PC-9 (cell line): ENCODE data around the gene CSNK1D.

Experiments
- EZH2 ChIP-seq: fragments of 200-600 bp; sonication (generic); IDR thresholded peaks from 2 replicates; pipeline ENCODE4 v1.8.0; 2017; ENCODE audit warnings: antibody characterized with exemption, low read depth
- TF ChIP-seq, protein P1 (sequence below): fragments of 200-600 bp; sonication (generic); conservative IDR thresholded peaks from 2 replicates; pipeline ENCODE4 v1.6.1; 2017; ENCODE audit warnings: mixed run types, antibody characterized with exemption, mild to moderate bottlenecking, moderate library complexity

DNA sequence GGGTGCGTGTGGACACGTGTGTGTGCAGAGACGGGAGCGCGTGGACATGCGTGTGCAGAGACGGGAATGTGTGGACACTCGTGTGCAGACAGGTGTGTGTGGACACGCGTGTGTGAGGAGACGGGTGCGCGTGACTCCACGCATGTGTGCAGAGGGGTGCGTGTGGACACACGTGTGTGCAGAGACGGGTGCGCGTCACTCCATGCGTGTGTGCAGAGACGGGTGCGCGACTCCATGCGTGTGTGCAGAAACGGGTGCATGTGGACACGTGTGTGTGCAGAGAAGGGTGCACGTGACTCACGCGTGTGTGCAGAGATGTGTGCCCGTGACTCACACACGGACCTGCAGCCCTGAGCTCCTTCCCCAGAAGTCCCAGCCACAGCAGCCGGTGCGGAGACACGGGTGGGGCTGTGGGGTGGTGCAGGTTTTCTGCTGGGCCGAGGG, 46.1 kb upstream of the CSNK1D start:
- TF ChIP-seq, protein P1, sequence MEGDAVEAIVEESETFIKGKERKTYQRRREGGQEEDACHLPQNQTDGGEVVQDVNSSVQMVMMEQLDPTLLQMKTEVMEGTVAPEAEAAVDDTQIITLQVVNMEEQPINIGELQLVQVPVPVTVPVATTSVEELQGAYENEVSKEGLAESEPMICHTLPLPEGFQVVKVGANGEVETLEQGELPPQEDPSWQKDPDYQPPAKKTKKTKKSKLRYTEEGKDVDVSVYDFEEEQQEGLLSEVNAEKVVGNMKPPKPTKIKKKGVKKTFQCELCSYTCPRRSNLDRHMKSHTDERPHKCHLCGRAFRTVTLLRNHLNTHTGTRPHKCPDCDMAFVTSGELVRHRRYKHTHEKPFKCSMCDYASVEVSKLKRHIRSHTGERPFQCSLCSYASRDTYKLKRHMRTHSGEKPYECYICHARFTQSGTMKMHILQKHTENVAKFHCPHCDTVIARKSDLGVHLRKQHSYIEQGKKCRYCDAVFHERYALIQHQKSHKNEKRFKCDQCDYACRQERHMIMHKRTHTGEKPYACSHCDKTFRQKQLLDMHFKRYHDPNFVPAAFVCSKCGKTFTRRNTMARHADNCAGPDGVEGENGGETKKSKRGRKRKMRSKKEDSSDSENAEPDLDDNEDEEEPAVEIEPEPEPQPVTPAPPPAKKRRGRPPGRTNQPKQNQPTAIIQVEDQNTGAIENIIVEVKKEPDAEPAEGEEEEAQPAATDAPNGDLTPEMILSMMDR = no peak
- TF ChIP-seq EZH2 = no peak
